ENCODE results near the gene RXRA.

Gene RXRA

GRCh38 chr9:134420281-134420845, 94.1 kb downstream of the RXRA start:
- DNase-seq = no peak

- DNase-seq = no peak
Measured at GRCh38 chr9:134420974-134421432, 94.7 kb downstream of the RXRA start.

- DNase-seq = no peak
Measured at GRCh38 chr9:134421888-134422287, 95.6 kb downstream of the RXRA start.

- DNase-seq = no peak
Measured at GRCh38 chr9:134422301-134423090, 96.2 kb downstream of the RXRA start.

- no peak for DNase-seq
Measured at GRCh38 chr9:134423166-134423565, 96.9 kb downstream of the RXRA start.

- no peak for DNase-seq
Measured at GRCh38 chr9:134423749-134424148, 97.5 kb downstream of the RXRA start.

GRCh38 chr9:134424818-134425217, 98.6 kb downstream of the RXRA start:
- no peak for DNase-seq

GRCh38 chr9:134425401-134425800, 99.1 kb downstream of the RXRA start:
- no peak for DNase-seq

- DNase-seq = no peak
Measured at GRCh38 chr9:134425812-134426211, 99.6 kb downstream of the RXRA start.

- DNase-seq = no peak
Measured at GRCh38 chr9:134426436-134426835, 100.2 kb downstream of the RXRA start.

GRCh38 chr9:134427153-134427782, 101.0 kb downstream of the RXRA start:
- no peak for DNase-seq

- no peak for DNase-seq
Measured at GRCh38 chr9:134428559-134428958, 102.3 kb downstream of the RXRA start.

- DNase-seq = no peak
Measured at GRCh38 chr9:134429007-134429406, 102.8 kb downstream of the RXRA start.

- no peak for DNase-seq
Measured at GRCh38 chr9:134429481-134429880, 103.2 kb downstream of the RXRA start.

GRCh38 chr9:134431095-134431494, 104.8 kb downstream of the RXRA start:
- DNase-seq = no peak

GRCh38 chr9:134431626-134432025, 105.4 kb downstream of the RXRA start:
- DNase-seq = no peak

- no peak for DNase-seq
Measured at GRCh38 chr9:134432471-134432870, 106.2 kb downstream of the RXRA start.

GRCh38 chr9:134433101-134433500, 106.8 kb downstream of the RXRA start:
- DNase-seq = no peak

GRCh38 chr9:134433909-134434882, 107.9 kb downstream of the RXRA start:
- DNase-seq = no peak

- DNase-seq = peak; percentile 91 to 92
Measured at GRCh38 chr9:134434894-134435506, 108.7 kb downstream of the RXRA start.

- DNase-seq = peak; percentile 51 to 52
Measured at GRCh38 chr9:134435550-134436378, 109.5 kb downstream of the RXRA start.

All from hippocampal formation (tissue), 2 donors.